Measurements from ENCODE around the gene MTAP.

DNA sequence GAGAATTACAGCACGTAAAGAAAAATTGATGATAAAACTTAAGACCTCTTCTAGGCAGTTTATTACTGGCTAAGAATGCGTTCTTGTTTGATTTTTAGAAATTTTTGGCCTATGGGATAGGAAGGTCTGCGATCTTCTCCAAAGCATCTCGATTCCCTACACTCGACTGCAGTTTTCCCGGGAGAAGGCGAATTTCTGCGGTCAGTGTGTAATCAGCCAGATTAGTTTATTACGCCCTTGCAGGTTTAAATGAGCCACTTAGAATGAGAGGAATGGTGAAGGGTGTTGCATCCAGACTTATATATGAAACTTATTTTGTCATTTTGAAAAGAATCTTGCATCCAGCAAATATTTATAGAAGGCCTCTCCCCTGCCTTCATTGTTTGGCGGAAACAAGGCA is 1.2 kb downstream of the MTAP start:
- no peak for TF ChIP-seq GATA2 (IDR thresholded peaks at IDR 0.05; ENCODE audit: low read depth, low read length)
- TF ChIP-seq GATA3 (IDR thresholded peaks at IDR 0.05; ENCODE audit: low read depth, low read length): no peak

All from SH-SY5Y (cell line).